Stimulated activated CD8-positive, alpha-beta memory T cell treated with anti-CD3 and anti-CD28 coated beads, Interleukin-12 subunit alpha, Interleukin-12 subunit beta, amount 100 ng/mL, for 4 hours (primary cell): ENCODE measurements around the gene LRRFIP2.

ENCODE experiments used
- DNase-seq: peaks from one replicate; pipeline ENCODE4 v3.0.0-alpha.2; 2020; ENCODE audit warnings: low read depth

LRRFIP2 gene

DNA sequence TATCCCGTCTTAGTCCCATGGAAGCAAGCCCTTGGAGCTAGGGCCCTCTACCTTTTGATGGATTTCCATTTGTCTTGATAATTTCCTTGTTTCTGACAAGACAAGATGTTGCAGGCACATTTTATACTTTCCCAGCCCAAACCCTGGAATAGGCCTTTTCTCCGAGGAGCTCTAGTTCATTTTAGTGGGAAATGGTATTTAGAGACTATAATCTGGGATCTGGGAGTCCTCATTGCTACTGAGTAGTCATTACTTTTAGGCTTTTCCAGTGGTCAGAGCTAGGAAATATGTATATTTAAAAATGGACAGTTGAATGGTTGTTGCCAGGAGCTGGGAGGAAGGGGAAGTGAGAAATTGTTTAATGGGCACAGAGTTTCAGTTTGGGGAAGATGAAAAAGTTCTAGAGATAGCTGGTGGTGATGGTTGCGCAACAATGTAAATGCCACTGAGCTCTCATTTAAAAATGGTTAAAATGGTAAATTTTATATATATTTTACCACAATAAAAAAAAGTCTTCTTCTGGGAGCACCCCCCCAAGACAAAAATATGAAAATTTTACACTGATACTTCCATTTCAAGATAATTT lies 149.5 kb downstream of the LRRFIP2 start:
- no peak for DNase-seq

- no peak for DNase-seq
These were observed 150.3 kb downstream of the LRRFIP2 start for GRCh38 chr3:37024092-37024491.

DNA sequence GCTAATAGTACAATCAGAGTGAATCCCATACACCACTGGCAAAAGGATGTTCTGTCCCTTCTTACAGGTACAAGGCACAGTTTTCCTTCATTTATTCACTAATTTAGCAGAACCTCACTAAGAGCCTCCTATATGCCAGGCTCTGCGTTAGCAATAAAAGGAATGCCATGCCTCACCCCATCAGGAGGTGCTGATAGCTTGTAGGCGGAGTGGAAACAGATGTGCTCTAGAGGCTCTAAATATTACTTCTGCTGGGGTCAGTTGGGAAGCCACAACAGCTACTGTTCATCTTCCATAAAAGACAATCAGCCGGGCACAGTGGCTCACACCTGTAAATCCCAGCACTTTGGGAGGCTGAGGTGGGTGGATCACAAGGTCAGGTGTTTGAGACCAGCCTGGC lies 156.7 kb downstream of the LRRFIP2 start:
- DNase-seq, result no peak

DNA sequence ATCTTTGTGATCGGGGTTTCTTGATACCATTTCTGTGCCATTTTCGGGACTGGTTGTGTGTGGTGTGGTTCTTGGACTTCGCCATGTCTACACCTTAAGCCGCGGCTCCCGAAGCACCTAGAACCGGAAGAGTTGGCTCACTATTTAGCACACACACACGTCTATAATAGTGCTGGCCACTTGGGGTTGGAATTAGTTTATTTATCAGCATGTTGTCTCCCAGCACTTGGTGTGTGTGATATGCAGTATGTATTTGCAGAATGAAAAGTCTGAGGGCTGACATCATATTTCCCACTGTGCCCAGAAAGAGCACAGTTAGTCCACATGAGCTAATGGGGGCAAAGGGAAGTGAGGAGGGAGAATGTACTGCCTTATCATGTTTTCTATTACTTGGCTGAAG lies 157.5 kb downstream of the LRRFIP2 start:
- DNase-seq, result no peak

- no peak for DNase-seq
These were observed 158.7 kb downstream of the LRRFIP2 start for GRCh38 chr3:37015642-37016041.

GRCh38 chr3:37014620-37015019 lies 159.8 kb downstream of the LRRFIP2 start:
- DNase-seq, result no peak
